ENCODE measurements around the gene PREX1. TPM values are rescaled to one million over a fixed set of nuclear protein-coding genes. Genes with fewer than 3 reads are reported as not detected.

Gene PREX1
- total and polyA plus RNA-seq, 8 donors = 1.5 to 13.2 (median 6.3) TPM

- WGBS, 2 donors = 76 to 80% methylated on average over 14 of the region's 14 CpGs
- Histone ChIP-seq H3K36me3 (no peaks in the 10 kb centered on the region), H3K27me3 (no peaks in the 10 kb centered on the region), H3K27ac (no peak overlapping the region), H3K9me3 (no peaks in the 10 kb centered on the region), H3K4me3 (no peak overlapping the region), H3K4me1 (no peaks in the 10 kb centered on the region)
- ATAC-seq (no peak), DNase-seq (no peak), FAIRE-seq (no peak)
- TF ChIP-seq, protein P1, sequence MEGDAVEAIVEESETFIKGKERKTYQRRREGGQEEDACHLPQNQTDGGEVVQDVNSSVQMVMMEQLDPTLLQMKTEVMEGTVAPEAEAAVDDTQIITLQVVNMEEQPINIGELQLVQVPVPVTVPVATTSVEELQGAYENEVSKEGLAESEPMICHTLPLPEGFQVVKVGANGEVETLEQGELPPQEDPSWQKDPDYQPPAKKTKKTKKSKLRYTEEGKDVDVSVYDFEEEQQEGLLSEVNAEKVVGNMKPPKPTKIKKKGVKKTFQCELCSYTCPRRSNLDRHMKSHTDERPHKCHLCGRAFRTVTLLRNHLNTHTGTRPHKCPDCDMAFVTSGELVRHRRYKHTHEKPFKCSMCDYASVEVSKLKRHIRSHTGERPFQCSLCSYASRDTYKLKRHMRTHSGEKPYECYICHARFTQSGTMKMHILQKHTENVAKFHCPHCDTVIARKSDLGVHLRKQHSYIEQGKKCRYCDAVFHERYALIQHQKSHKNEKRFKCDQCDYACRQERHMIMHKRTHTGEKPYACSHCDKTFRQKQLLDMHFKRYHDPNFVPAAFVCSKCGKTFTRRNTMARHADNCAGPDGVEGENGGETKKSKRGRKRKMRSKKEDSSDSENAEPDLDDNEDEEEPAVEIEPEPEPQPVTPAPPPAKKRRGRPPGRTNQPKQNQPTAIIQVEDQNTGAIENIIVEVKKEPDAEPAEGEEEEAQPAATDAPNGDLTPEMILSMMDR (IDR thresholded peaks at IDR 0.05) = no peak
- intact Hi-C loops (cut with DNase I) = no loop called here
These were observed 166.0 kb downstream of the PREX1 start for GRCh38 chr20:48661575-48662455.

GRCh38 chr20:48660788-48661187, 167.0 kb downstream of the PREX1 start:
- ATAC-seq (no peak), FAIRE-seq (no peak), DNase-seq (no peak)
- Histone ChIP-seq H3K9me3 (no peaks in the 10 kb centered on the region), H3K36me3 (no peaks in the 10 kb centered on the region), H3K4me1 (no peaks in the 10 kb centered on the region), H3K4me3 (no peak overlapping the region), H3K27me3 (no peaks in the 10 kb centered on the region), H3K27ac (no peak overlapping the region)
- TF ChIP-seq, protein P1 (IDR thresholded peaks at IDR 0.05) = no peak
- WGBS, 2 donors = 87 to 95% methylated on average over 9 of the region's 9 CpGs
- intact Hi-C loops (cut with DNase I) = no loop called here

GRCh38 chr20:48659858-48660257, 167.9 kb downstream of the PREX1 start:
- DNase-seq (peak in 5 of 6 donors; percentile 63 to 87 (median 77)), ATAC-seq (peak; percentile 60 to 84 (median 74)), FAIRE-seq (no peak)
- Histone ChIP-seq H3K36me3 (no peaks in the 10 kb centered on the region), H3K4me3 (no peak overlapping the region), H3K4me1 (no peaks in the 10 kb centered on the region), H3K27me3 (no peaks in the 10 kb centered on the region), H3K27ac (no peak overlapping the region), H3K9me3 (no peaks in the 10 kb centered on the region)
- 27 to 31% methylated on average over 8 of the region's 8 CpGs for WGBS, 2 donors
- TF ChIP-seq, protein P1 (IDR thresholded peaks at IDR 0.05) = no peak
- intact Hi-C loops (cut with DNase I) = loop anchor here in 1 of 3 donors (2.0 kb wide), 1 partner anchor 243 kb away; no protein-coding TSS in a partner anchor

GRCh38 chr20:48658505-48658904, 169.3 kb downstream of the PREX1 start:
- 72 to 86% methylated on average over 8 of the region's 8 CpGs for WGBS, 2 donors
- no peaks in the 10 kb centered on the region for H3K9me3 ChIP-seq
- no peak for FAIRE-seq
- intact Hi-C loops (cut with DNase I) = loop anchor here in 1 of 3 donors (2.0 kb wide), 1 partner anchor 244 kb away; no protein-coding TSS in a partner anchor
- no peak overlapping the region for H3K4me3 ChIP-seq
- no peaks in the 10 kb centered on the region for H3K4me1 ChIP-seq
- no peak for DNase-seq
- no peaks in the 10 kb centered on the region for H3K36me3 ChIP-seq
- H3K27ac ChIP-seq = no peak overlapping the region
- H3K27me3 ChIP-seq = no peaks in the 10 kb centered on the region
- no peak for ATAC-seq
- TF ChIP-seq, protein P1 (IDR thresholded peaks at IDR 0.05) = no peak

GRCh38 chr20:48658198-48658476, 169.7 kb downstream of the PREX1 start:
- H3K27me3 ChIP-seq = no peaks in the 10 kb centered on the region
- no peak for ATAC-seq
- no peak overlapping the region for H3K27ac ChIP-seq
- H3K4me1 ChIP-seq = no peaks in the 10 kb centered on the region
- no peak for FAIRE-seq
- TF ChIP-seq, protein P1 (IDR thresholded peaks at IDR 0.05) = no peak
- H3K4me3 ChIP-seq = no peak overlapping the region
- intact Hi-C loops (cut with DNase I) = loop anchor here in 1 of 3 donors (2.0 kb wide), 1 partner anchor 245 kb away; no protein-coding TSS in a partner anchor
- WGBS, 2 donors = 66 to 83% methylated on average over 9 of the region's 9 CpGs
- no peak for DNase-seq
- H3K36me3 ChIP-seq = no peaks in the 10 kb centered on the region
- no peaks in the 10 kb centered on the region for H3K9me3 ChIP-seq
